ENCODE results near the gene TESMIN. TPM values are rescaled to one million over a fixed set of nuclear protein-coding genes. Genes with fewer than 3 reads are reported as not detected.

The TESMIN gene
- total RNA-seq, 1 experiment from 2014 or later: 78.8 TPM

GRCh38 chr11:68735646-68736045 is 15.7 kb downstream of the TESMIN start:
- ChIA-PET POLR2A (no interaction called here), CTCF (no interaction called here)
- DNase-seq (ENCODE audit: low spot score) (no peak), ATAC-seq (no peak)
- TF ChIP-seq IRF1 (CRISPR knock-in tag; IDR thresholded peaks at IDR 0.05) (no peak), TEAD1 (CRISPR knock-in tag; IDR thresholded peaks at IDR 0.05) (no peak), GABPB1 (CRISPR knock-in tag; IDR thresholded peaks at IDR 0.05) (no peak)
- H3K27me3 Mint-ChIP-seq (ENCODE audit: low read depth): no peaks in the 10 kb centered on the region
- peak overlapping the region; percentile 57; the same call in 1 of the 2 replicates for H3K27ac Mint-ChIP-seq
- peaks cover 8% of the 10 kb centered on the region for H3K4me1 Mint-ChIP-seq
- H3K4me3 Mint-ChIP-seq: no peak overlapping the region
- H3K36me3 Mint-ChIP-seq: peaks cover 46% of the 10 kb centered on the region
- H3K9me3 Mint-ChIP-seq: no peaks in the 10 kb centered on the region

- peaks cover 3% of the 10 kb centered on the region; the same call in 1 of the 2 replicates for H3K4me1 Mint-ChIP-seq
- no peak overlapping the region for H3K4me3 Mint-ChIP-seq
- no peak overlapping the region for H3K27ac Mint-ChIP-seq
- POLR2A ChIA-PET: no interaction called here
- no peak for ATAC-seq
- H3K9me3 Mint-ChIP-seq: no peaks in the 10 kb centered on the region
- no peak for DNase-seq (ENCODE audit: low spot score)
- no peaks in the 10 kb centered on the region for H3K27me3 Mint-ChIP-seq (ENCODE audit: low read depth)
- TF ChIP-seq AR (CRISPR knock-in tag; IDR thresholded peaks at IDR 0.05) (no peak), CREM (CRISPR knock-in tag; IDR thresholded peaks at IDR 0.05) (no peak), SMAD3 (CRISPR knock-in tag; IDR thresholded peaks at IDR 0.05; ENCODE audit: borderline replicate concordance) (no peak), NR1H2 (CRISPR knock-in tag; IDR thresholded peaks at IDR 0.05) (no peak), HMGXB4 (CRISPR knock-in tag; IDR thresholded peaks at IDR 0.05) (no peak), USF1 (CRISPR knock-in tag; IDR thresholded peaks at IDR 0.05) (no peak), ZNF219 (CRISPR knock-in tag; IDR thresholded peaks at IDR 0.05; ENCODE audit: borderline replicate concordance) (no peak), OVOL2 (CRISPR knock-in tag; IDR thresholded peaks at IDR 0.05; ENCODE audit: borderline replicate concordance) (no peak), JAZF1 (CRISPR knock-in tag; IDR thresholded peaks at IDR 0.05) (no peak), MLX (CRISPR knock-in tag; IDR thresholded peaks at IDR 0.05) (no peak), KAT7 (CRISPR knock-in tag; IDR thresholded peaks at IDR 0.05; ENCODE audit: borderline replicate concordance) (no peak), CREB1 (CRISPR knock-in tag; IDR thresholded peaks at IDR 0.05) (no peak), ATF1 (CRISPR knock-in tag; IDR thresholded peaks at IDR 0.05) (no peak)
- H3K36me3 Mint-ChIP-seq: peaks cover 41% of the 10 kb centered on the region
- CTCF ChIA-PET: no interaction called here
These were observed 16.2 kb downstream of the TESMIN start for GRCh38 chr11:68735125-68735524.

GRCh38 chr11:68734111-68734510 is 17.2 kb downstream of the TESMIN start:
- Mint-ChIP-seq H3K36me3 (peaks cover 37% of the 10 kb centered on the region), H3K27me3 (ENCODE audit: low read depth) (no peaks in the 10 kb centered on the region), H3K4me3 (no peak overlapping the region), H3K27ac (0 out of 2 replicates have a peak overlapping the region, but pooled peaks have one; percentile 2), H3K4me1 (peaks cover 8% of the 10 kb centered on the region), H3K9me3 (peaks cover under 1% of the 10 kb centered on the region)
- ChIA-PET POLR2A (no interaction called here), CTCF (interaction anchor here (0.8 kb wide), 1 partner anchor 19 kb away, joined by 3 read pairs; no protein-coding TSS in a partner anchor)
- no peak for ATAC-seq
- DNase-seq (ENCODE audit: low spot score): no peak
- TF ChIP-seq KAT7 (CRISPR knock-in tag; IDR thresholded peaks at IDR 0.05; ENCODE audit: borderline replicate concordance) (no peak), ZBTB43 (CRISPR knock-in tag; IDR thresholded peaks at IDR 0.05) (no peak), CREM (CRISPR knock-in tag; IDR thresholded peaks at IDR 0.05) (no peak), ZBTB21 (CRISPR knock-in tag; IDR thresholded peaks at IDR 0.05; ENCODE audit: borderline replicate concordance) (no peak), AFF4 (CRISPR knock-in tag; IDR thresholded peaks at IDR 0.05; ENCODE audit: borderline replicate concordance) (no peak), ELF4 (CRISPR knock-in tag; IDR thresholded peaks at IDR 0.05; ENCODE audit: low read depth) (no peak)
